Stimulated activated CD4-positive, alpha-beta T cell treated with anti-CD3 and anti-CD28 coated beads, Interleukin-4, amount 100 ng/mL, for 48 hours (primary cell): ENCODE measurements around the gene ZNF407.

Experiments
- DNase-seq, 2 donors: peaks; one replicate each; pipeline ENCODE4 v3.0.0-alpha.2; 2020; ENCODE audit warnings: low read depth in 2 of 2

Gene ZNF407

GRCh38 chr18:74669136-74669798 is 71.6 kb downstream of the ZNF407 start:
- DNase-seq = no peak

DNA sequence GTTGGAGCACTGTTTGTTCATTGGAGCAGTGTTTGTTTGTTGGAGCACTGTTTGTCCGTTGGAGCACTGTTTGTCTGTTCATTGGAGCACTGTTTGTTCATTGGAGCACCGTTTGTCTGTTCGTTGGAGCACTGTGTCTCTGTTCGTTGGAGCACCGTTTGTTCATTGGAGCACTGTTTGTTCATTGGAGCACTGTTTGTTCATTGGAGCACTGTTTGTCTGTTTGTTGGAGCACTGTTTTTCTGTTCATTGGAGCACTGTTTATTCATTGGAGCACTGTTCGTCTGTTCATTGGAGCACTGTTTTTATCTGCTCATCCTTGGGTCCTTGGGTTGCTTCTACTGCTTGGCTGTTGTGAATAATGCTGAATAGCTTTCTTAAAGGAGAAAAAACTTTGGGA is 74.7 kb downstream of the ZNF407 start:
- DNase-seq = no peak

GRCh38 chr18:74674487-74674886 is 76.8 kb downstream of the ZNF407 start:
- DNase-seq = no peak

- DNase-seq = no peak
Observed at GRCh38 chr18:74679006-74679678, 81.5 kb downstream of the ZNF407 start.

GRCh38 chr18:74679679-74680076 is 82.0 kb downstream of the ZNF407 start:
- no peak for DNase-seq

DNA sequence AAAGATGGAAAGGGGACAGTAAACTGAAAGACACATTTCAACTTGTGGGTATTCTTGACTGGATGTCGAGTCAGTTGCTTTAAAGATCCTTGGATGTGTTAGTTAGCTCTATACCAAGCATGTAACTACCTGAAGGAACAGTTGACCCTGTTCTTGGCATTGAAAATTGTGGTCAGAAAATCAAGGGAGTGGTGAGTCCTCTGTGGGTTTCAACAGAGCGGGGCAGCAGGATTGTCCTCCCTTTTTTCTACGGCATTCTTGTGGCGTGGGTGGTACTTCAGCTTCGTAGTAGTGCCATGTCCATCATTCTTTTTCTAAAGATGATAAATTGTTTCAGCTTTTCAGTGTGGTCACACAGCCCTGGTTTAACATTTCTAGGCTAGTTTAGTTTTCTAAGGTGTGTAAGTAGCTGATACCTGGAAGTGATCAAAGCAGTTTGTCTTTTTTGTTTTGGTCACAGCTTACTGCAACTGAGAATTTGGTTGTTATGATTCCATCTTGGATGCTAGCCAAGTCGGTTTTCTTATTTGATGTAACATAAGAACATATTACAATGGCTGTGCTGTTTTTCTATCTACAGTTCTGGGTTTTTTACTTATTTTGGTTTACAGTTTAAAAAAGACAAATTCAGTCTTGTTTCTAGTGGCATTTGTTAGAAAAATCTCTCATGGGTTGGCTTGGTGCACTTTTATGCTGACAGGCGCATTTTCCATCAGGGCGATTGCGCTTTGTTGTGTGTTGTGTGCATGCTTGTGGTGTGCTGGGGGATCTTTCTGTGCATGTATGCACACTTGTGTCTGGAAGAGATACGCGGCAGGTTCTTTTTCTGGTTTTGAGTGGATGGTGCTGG is 84.7 kb downstream of the ZNF407 start:
- DNase-seq = no peak

DNA sequence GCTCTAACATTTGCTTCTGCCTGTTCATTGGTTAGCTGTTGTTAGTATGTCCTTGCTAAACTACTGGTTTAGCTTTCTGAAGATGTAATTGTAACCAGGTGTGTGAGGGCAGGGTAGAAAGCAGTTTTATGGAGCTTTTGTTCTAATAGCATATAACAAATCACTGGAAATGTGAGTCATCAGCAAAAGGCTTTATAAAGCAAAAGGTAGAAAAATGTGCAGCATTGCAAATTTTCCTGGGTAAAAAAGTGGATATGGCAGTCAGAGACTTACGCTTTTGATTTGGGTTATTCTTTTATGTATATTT is 85.3 kb downstream of the ZNF407 start:
- no peak for DNase-seq

DNA sequence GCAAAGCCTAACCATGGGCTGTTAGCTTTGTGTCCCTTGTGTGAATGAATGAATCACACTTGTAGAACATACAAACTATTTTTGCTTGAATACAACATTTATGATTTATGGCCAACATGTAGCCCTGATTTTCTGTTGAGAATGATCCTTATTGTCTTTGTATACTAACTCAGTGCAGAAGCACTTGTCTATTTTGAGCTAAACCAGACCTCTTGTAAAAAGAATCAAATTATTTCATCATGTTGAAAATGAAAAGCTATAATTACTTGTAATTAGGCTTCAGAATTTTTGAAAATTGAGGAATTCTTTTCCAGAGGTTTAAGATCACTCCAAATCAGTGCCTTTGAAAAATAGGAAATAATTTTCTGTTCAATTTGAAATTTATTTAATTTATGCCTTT is 85.9 kb downstream of the ZNF407 start:
- DNase-seq = no peak

DNA sequence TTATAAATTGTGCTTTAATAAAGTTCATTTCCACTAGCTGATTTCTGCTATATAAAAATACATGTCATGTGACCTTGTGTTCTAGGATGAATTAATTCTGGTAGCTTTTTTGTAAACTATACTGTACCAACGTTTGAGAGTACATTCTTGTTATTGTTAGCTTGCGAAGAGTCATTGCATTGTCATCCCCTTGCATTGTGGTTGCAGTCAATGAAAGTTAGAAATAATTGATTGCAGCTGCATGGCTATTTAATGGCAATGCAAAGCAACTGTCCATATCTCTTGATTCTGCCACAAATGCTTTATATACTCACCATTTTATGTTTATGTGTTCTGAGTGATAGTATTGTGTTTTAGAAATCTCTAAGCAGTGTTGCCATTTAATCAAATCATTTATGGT is 91.6 kb downstream of the ZNF407 start:
- DNase-seq = no peak

DNA sequence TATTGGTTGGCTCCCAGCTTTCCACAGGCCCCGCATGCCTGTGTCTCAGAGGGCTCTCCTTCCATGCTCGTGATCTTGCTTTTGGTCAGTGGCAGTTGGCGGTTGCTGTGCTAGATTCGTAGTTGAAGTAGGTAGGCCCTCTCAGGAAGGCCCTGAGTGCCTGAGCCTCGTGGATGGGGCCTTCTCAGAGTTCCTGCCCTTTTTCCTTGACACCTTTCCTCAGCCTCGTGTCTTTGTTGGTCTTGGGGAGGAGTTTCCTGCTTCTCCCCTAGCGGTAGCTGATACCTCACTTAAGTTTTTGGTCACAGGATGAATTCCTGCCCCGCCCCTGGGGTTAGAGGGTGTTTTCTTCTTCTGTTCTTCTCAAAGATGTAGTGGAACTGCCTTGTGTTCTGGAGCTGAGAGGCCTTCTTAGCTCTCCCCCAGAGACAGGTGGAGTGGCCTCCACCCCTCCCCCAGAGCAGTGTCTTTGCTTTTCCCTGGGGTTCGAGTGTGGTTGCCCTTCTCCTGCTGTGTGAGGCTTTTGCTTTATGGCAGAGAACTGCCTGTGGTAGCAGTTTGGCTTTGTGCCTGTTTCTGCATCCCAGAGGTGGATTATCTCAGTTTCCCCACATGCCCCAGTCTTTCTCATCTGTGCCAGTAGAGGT is 94.8 kb downstream of the ZNF407 start:
- DNase-seq = no peak

DNA sequence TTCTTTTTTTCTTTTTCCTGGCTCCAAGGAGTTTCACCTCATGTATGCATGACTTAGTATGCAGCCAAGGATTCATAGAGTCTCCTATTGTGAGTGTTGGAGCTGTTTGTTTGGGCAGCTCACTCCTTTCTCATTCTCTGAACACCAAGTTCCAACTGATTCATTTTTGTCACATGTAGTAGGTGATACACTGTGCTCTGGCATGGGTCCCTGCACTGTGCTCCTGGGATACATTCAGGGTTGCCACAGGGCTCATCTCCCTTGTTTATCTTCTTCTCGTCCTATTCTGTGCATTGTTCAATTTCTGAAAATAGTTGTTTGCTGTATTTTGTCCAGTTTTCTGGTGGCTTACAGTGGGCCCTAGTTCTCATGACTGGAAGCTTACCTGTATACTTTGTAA is 96.8 kb downstream of the ZNF407 start:
- no peak for DNase-seq

- DNase-seq = no peak
Observed at GRCh38 chr18:74695170-74695569, 97.5 kb downstream of the ZNF407 start.

- no peak for DNase-seq
Observed at GRCh38 chr18:74698881-74699280, 101.2 kb downstream of the ZNF407 start.

DNA sequence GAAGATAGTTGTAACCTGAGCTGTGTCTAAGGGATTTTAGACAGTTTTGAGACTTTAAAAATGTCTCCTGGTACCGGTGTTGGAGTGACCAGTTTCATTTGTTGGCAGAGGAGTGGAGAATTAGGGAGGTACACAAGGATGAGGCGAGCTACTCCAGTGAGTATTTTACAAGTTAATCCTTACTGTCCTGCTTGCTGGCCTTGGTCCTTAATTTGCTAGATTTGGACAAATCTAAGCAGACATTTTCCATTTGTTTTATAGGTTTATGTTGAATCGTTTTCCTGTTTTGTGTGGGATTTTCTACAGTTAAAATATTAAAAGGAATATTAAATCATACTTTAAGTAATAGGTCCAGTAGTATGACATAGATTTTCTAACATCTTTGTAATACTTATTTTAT is 101.8 kb downstream of the ZNF407 start:
- no peak for DNase-seq

DNA sequence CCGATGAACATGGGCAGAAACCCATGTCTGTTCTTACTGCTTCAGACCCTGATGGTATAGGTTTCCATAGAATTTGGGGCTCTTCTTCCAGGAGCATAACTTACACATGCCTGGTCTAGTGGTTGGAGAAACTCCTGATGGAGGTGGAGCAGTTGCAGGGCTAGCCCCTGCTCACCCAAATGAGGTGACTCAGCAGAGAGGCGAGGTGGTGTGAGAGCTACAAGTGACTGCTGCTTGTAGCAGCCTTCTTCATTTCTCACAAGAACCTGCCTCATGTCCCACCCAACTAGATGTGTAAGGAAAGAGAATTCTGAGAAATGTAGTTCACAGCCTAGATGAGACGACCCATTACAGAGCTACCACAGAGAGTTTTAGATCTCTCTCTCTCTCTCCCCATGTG is 105.3 kb downstream of the ZNF407 start:
- DNase-seq = no peak

GRCh38 chr18:74708169-74708568 is 110.5 kb downstream of the ZNF407 start:
- no peak for DNase-seq

GRCh38 chr18:74709452-74709851 is 111.8 kb downstream of the ZNF407 start:
- no peak for DNase-seq

GRCh38 chr18:74714120-74714519 is 116.5 kb downstream of the ZNF407 start:
- no peak for DNase-seq

DNA sequence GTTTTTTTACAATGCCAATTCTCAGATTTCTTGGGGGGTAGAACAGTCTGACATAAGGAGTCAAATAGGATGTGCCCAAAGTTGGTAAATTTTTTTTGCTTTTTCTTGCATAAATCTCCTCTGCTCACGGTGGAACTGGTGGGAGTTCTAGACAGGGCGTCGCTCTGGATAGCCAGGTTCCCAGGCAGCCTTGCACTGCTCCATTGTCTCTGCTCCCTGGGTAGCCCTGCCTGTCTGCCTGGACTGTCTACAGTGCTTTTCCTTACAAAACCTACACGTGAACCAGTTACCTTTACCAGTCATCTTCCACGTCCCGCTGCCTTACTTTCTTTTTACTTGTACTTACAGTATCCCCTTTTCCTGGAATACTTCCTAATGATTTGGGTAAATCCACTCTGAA is 117.1 kb downstream of the ZNF407 start:
- no peak for DNase-seq

DNA sequence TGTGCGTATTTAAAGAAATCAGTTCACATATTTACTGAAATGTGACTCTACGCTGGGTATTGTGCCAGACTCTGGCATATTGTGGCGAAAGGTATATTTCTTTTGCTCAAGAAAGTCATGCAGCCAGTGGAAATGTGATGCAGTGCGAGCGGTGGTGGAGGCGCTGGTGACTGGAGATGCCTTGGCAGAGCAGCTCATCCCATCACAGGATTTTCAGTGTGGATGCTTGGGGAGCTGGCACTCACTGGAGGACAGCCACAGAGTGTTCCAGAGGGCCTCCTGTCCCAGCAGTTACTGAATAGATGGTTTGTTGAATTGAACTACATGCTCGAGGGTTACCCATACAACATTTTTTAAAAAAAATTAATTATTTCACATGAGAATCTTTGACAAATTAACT is 117.6 kb downstream of the ZNF407 start:
- DNase-seq = no peak

GRCh38 chr18:74715865-74716712 is 118.4 kb downstream of the ZNF407 start:
- DNase-seq = no peak

GRCh38 chr18:74718312-74718711 is 120.6 kb downstream of the ZNF407 start:
- DNase-seq = no peak
